Measurements from ENCODE around the gene ADD1. TPM values are rescaled to one million over a fixed set of nuclear protein-coding genes. Genes with fewer than 3 reads are reported as not detected.

Gene ADD1
- total and polyA plus RNA-seq, 2 donors, result 224 to 277 TPM

DNA sequence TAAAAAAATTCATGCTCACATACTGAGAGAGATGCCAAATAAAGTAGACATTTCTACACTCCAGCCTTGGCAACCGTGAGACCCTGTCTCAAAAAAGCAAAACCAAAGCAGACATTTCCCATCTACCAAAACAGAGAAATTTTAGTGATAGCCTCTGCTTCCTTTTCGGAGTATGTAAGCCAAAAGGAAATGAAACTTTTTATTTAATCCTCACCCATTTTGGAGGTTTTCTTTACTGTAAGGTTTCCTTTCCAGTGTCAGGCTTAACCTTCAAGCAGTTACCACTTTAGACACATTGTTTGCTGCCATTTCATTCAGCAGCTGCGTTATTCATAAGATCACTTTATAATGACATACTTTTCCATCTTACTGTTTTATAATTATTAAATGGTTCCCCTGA, 15.9 kb downstream of the ADD1 start:
- Histone ChIP-seq H3K4me3 (ENCODE audit: low read depth, low read length) (no peak overlapping the region), H3K36me3 (ENCODE audit: insufficient read depth) (no peaks in the 10 kb centered on the region), H3K4me1 (ENCODE audit: insufficient read depth) (peaks cover 2% of the 10 kb centered on the region), H3K27ac (ENCODE audit: low read depth) (peak overlapping the region; percentile 5)
- DNase-seq (ENCODE audit: extremely low spot score), result no peak
- 47% methylated on average over 3 of the region's 3 CpGs for WGBS

DNA sequence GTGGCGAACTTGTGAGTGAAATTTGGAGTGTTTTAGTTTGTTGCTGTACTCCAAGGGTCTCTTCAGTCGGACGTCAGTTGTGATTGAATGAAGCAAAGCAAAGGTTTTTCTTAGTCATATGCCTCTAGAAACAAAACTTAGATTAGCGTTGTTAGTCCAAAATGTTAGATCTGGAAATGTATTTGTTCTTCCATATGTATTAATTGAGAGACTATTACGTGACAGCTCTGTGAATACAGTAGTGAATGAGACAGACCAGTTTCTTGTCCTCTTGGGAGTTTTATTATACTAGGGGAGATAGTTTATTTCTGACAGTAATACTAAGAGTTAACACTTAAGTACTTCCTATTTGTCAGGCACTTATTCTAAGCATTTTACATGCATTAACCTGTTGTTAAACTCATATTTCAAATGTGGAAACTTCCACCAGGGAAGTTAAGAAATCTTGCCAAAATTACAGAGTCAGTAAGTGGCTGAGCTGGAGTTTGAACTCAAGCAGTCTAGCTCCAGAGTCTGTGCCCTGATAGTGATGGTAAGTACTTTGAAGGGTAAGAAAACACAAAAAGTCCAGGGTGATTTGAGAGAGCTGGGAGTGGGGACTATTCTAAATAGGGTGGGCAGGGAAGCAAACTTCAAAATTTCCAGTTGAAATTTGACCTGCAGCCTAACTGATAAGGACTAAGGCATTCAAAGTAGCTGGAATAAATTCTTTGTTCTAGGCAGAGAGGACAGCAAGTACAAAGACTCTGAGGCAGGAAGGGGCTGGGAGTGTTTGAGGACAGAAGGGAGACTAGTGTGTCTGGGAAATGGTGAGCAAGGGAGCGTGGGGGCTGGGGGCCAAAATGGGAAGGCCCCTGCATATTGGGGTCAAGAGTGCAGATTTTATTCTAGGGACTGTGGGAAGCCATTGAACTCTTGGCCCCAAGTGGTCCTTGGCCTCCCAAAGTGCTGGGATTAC, 17.0 kb downstream of the ADD1 start:
- Histone ChIP-seq H3K4me1 (ENCODE audit: insufficient read depth) (peaks cover 2% of the 10 kb centered on the region), H3K36me3 (ENCODE audit: insufficient read depth) (no peaks in the 10 kb centered on the region), H3K4me3 (ENCODE audit: low read depth, low read length) (no peak overlapping the region), H3K27ac (ENCODE audit: low read depth) (no peak overlapping the region)
- DNase-seq (ENCODE audit: extremely low spot score), result no peak
- WGBS, result 67% methylated on average over 6 of the region's 6 CpGs

DNA sequence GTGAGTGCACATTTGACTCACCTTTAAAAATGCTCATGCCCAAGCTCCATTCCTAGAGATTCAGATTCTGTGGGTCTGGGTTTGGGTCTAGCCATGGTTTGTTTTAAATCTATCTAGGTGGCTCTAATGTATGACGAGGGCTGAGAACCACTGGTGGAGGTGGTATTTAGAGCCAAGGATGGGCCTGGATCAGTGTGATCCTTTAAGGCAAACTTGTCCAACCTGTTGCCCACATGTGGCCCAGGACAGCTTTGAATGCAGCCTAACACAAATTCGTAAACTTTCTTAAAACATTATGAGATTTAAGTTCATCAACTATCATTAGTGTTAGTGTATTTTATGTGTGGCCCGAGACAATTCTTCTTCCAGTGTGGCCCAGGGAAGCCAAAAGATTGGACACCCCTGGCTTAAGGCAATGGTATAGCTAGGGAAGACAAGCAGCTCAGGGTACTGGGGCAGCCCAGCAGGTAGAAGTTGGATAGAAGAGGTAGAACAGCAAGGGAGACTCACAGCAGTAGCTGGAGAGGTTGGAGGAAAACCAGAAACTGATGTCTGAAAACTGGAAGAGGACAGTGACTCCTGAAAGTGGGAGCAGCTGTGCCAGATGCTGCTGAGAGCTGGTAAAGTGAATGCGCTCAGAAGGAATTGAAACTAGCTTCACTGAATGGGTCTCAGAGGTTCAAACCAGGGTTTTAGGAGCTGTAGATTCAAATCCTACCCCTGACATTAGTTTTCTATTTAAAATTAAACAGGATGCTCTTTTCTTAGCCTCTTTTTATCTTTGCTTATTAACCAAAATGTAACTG, 18.2 kb downstream of the ADD1 start:
- DNase-seq (ENCODE audit: extremely low spot score), result no peak
- Histone ChIP-seq H3K4me1 (ENCODE audit: insufficient read depth) (peaks cover 2% of the 10 kb centered on the region), H3K4me3 (ENCODE audit: low read depth, low read length) (no peak overlapping the region), H3K36me3 (ENCODE audit: insufficient read depth) (no peaks in the 10 kb centered on the region), H3K27ac (ENCODE audit: low read depth) (no peak overlapping the region)
- WGBS, result 69% methylated on average over 4 of the region's 4 CpGs

DNA sequence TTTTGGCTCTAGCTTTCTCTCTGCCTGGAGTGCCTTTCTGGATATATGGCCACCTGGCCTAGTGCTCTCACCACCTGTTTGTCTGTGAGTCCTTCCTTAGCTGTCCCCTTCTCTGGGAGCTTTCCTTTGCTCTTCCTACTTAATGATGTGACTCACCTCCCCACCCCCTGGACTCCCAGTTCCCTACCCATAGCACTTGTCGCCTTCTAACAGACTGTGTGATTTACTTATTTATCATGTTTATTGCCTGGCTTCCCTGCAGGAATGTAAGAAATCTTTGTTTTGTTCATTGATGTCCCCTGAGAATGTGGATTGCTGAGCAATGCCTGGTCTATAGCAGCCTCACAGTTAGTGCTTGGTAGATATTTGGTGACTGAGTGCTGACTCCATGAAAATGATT, 18.9 kb downstream of the ADD1 start:
- no peak for DNase-seq (ENCODE audit: extremely low spot score)
- peaks cover 2% of the 10 kb centered on the region for H3K4me1 ChIP-seq (ENCODE audit: insufficient read depth)
- H3K4me3 ChIP-seq (ENCODE audit: low read depth, low read length), result no peak overlapping the region
- no peaks in the 10 kb centered on the region for H3K36me3 ChIP-seq (ENCODE audit: insufficient read depth)
- 16% methylated on average over 1 of the region's 1 CpG for WGBS
- H3K27ac ChIP-seq (ENCODE audit: low read depth), result no peak overlapping the region

DNA sequence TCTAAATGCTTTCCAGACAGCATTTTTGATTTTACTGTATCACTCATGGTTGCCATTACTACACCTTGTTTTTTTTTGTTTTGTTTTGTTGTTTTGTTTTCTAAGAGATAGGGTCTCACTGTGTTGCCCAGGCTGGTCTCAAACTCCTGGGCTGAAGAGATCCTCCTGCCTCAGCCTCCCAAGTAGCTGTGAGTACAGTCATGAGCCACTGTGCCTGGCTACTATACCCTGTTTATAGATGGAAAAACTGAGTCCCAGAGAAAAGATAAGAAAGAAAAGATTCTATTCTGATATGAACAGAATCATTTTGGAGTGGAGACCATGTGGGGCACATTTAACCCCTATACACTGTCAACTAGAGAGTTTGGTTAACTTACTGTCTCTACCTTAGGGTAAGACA, 20.0 kb downstream of the ADD1 start:
- peaks cover 2% of the 10 kb centered on the region for H3K4me1 ChIP-seq (ENCODE audit: insufficient read depth)
- H3K27ac ChIP-seq (ENCODE audit: low read depth), result no peak overlapping the region
- H3K36me3 ChIP-seq (ENCODE audit: insufficient read depth), result no peaks in the 10 kb centered on the region
- H3K4me3 ChIP-seq (ENCODE audit: low read depth, low read length), result no peak overlapping the region
- DNase-seq (ENCODE audit: extremely low spot score), result no peak

DNA sequence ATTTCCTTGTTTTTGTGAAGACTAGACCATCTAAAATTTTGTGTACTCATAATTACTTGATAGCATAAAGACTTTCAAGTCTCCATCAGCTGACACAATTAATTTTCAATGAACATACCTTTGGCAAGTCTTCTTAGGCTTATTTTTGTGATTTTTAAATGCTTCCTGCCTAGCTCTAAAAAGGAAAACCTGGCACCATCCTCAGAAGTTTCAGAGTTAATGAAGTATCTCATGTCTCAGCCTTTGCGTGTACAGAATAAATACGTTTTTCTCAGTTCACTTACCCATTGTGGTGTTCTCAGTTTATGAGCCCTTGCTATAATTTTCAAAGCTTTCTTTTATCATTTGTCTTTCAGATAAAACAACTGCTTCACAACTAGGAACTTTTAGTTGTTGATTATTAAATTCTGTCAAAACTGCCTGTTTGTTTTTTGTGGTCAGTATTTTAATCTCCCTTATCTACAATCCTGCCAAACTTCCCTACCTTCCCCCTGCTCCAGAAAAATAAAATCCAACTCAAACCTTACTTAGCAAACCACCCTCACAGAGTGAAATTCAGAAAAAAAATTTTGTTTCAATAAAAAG, 21.6 kb downstream of the ADD1 start:
- WGBS, result 25% methylated on average over 2 of the region's 2 CpGs
- Histone ChIP-seq H3K4me3 (ENCODE audit: low read depth, low read length) (no peak overlapping the region), H3K27ac (ENCODE audit: low read depth) (no peak overlapping the region), H3K4me1 (ENCODE audit: insufficient read depth) (peaks cover 2% of the 10 kb centered on the region), H3K36me3 (ENCODE audit: insufficient read depth) (no peaks in the 10 kb centered on the region)
- no peak for DNase-seq (ENCODE audit: extremely low spot score)

DNA sequence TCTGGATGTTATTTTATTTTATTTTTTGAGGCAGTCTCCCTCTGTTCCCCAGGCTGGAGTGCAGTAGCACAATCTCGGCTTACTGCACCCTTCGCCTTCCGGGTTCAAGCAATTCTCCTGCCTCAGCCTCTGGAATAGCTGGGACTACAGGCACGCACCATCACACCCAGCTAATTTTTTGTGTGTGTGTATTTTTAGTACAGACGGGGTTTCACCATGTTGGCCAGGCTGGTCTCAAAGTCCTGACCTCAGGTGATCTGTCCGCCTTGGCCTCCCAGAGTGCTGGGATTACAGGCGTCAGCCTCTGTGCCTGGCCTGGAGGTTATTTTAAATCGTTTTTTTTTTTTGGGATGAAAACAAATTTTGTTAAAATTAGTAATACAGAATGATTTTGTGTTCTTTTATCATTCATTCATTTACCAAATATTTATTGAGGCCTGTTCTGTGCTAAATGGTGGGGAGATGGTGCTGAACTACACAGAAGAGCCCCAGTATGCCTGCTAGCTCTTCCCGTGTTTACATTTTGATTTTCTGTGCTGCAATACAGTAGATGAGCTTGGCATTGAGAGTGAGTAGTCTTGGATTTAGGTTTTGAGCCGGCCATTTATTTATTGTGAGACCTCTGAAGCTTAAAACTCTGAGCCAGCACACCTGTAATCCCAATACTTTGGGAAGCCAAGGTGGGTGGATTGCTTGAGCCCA, 22.7 kb downstream of the ADD1 start:
- H3K4me1 ChIP-seq (ENCODE audit: insufficient read depth), result peaks cover 2% of the 10 kb centered on the region
- H3K27ac ChIP-seq (ENCODE audit: low read depth), result no peak overlapping the region
- no peak for DNase-seq (ENCODE audit: extremely low spot score)
- H3K36me3 ChIP-seq (ENCODE audit: insufficient read depth), result no peaks in the 10 kb centered on the region
- no peak overlapping the region for H3K4me3 ChIP-seq (ENCODE audit: low read depth, low read length)
- WGBS, result 62% methylated on average over 10 of the region's 10 CpGs

DNA sequence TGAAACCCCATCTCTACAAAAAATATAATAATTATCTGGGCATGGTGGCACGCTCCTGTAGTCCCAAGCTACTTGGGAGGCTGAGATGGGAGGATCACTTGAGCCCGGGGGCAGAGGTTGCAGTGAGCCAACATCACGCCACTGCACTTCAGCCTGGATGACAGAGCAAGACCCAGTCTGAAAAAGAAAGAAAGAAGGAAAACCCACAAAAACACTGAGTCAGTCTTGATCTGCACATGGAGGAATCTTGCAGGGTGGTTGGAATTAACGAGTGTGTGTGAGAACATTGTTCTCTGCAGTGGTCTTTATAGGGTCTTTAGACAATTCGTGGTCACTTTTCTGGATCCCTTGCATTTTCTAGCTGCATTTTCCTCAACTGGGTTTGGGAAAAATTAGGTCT, 23.2 kb downstream of the ADD1 start:
- DNase-seq (ENCODE audit: extremely low spot score), result no peak
- H3K27ac ChIP-seq (ENCODE audit: low read depth), result no peak overlapping the region
- WGBS, result 85% methylated on average over 5 of the region's 5 CpGs
- H3K36me3 ChIP-seq (ENCODE audit: insufficient read depth), result no peaks in the 10 kb centered on the region
- H3K4me3 ChIP-seq (ENCODE audit: low read depth, low read length), result no peak overlapping the region
- H3K4me1 ChIP-seq (ENCODE audit: insufficient read depth), result peaks cover 2% of the 10 kb centered on the region

DNA sequence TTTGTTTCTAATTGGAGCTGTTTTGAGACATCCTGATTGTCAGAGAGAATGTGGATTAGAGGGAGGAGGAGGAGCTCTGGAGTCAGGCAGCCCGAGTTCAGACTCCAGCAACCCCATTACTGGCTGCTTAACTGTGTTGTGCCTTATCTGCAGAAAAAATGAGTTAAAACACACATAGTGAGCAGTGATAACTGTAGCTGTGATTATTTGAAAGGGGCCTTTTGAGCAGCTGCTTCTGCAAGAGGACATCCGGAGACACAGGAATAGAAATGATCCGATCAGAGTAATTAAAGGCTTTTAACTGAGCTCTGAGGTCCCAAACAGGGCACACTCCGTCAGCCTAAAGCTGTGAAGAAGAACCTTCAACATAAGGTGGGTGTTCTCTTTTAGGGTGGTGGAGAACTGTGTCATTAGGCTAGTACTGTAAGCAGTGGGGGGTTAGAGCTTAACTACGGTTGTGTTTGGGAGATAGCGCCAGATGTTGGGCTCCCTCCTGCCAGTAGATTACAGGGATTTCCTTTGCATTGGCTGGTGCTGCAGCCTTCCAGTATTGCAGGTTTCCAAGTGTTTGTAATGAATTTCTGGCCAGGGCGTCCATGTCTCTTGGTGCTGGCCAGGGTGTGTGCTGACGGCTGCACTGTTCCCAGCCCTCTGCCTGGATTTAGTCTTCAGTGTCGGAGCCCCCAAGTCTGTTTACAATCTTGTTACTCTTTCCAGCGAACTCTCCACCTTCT, 24.3 kb downstream of the ADD1 start:
- 11% methylated on average over 10 of the region's 10 CpGs for WGBS
- no peak overlapping the region for H3K4me3 ChIP-seq (ENCODE audit: low read depth, low read length)
- peaks cover 2% of the 10 kb centered on the region for H3K4me1 ChIP-seq (ENCODE audit: insufficient read depth)
- no peak for DNase-seq (ENCODE audit: extremely low spot score)
- H3K36me3 ChIP-seq (ENCODE audit: insufficient read depth), result no peaks in the 10 kb centered on the region
- H3K27ac ChIP-seq (ENCODE audit: low read depth), result no peak overlapping the region

DNA sequence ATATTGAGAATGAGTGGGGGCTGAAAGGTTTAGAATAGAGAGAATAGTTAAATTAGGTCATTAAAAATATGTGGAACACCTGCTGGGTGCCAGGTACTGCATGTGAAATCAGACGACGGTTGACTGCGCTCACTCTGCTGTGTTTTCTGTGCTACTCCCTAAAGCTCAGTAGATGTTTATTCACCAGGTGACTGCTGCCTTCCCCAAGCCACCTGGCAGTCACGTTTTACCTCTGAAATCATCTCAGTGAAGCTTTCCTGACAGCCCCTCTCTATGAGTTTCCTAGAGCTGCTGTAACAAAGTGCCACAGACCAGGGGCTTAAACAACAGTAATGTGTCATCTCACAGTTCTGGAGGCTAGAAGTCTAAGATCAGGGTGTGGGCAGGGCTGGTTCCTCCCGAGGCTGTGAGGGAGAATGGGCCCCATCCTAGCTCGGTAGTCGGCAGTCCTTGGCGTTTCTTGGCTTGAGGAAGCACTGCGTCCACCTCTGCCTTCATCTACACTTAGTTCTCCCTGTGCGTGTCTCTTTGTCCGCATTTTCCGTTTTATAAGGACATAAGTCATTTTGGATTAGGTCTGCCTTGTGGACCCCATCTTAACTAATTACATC, 25.3 kb downstream of the ADD1 start:
- peak overlapping the region; percentile 59 for H3K27ac ChIP-seq (ENCODE audit: low read depth)
- no peak for DNase-seq (ENCODE audit: extremely low spot score)
- no peak overlapping the region for H3K4me3 ChIP-seq (ENCODE audit: low read depth, low read length)
- peaks cover 2% of the 10 kb centered on the region for H3K4me1 ChIP-seq (ENCODE audit: insufficient read depth)
- 64% methylated on average over 12 of the region's 12 CpGs for WGBS
- no peaks in the 10 kb centered on the region for H3K36me3 ChIP-seq (ENCODE audit: insufficient read depth)

DNA sequence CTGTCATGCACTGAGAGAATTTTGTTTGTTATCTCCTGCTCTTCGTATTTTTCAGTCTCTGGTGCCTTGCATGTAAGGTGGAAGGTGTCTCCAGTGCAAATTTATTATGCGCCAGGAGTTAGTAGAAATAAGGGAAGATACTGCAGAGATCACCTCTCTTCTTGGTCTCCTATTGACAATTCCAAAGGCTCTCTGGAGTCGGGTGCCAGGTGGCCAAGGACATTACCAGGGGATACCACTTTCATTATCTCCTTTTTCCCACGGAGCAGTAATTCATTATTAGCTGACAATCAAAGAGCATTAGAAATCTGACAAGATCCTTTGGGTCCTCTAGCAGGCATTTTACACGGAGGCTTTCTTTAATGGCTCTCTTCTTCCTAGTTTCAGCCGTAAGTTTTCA, 26.0 kb downstream of the ADD1 start:
- 61% methylated on average over 6 of the region's 6 CpGs for WGBS
- Histone ChIP-seq H3K4me1 (ENCODE audit: insufficient read depth) (peaks cover 2% of the 10 kb centered on the region), H3K4me3 (ENCODE audit: low read depth, low read length) (no peak overlapping the region)

DNA sequence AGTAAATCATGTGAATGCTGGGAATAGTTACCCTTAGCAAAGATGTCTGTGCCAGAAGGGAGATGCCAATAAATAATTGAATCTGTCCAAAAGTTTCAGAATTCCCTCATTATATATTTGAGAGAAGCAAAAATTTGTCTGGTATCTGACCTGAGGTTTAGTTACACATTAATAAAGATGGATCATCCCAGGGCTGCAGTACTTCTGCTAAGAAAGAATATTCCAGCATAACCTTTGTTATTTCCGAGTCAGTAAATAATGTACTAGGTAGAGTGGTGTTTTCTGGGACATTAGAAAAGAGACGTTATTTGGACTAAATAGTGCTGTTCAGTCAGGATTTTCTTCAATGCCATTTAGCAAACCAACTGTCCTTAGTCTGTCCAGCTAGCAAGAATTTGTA, 26.4 kb downstream of the ADD1 start:
- H3K4me3 ChIP-seq (ENCODE audit: low read depth, low read length), result no peak overlapping the region

More for the DNA sequence above, 26.0 kb downstream of the ADD1 start:
- H3K36me3 ChIP-seq (ENCODE audit: insufficient read depth), result no peaks in the 10 kb centered on the region
- no peak for DNase-seq (ENCODE audit: extremely low spot score)
- no peak overlapping the region for H3K27ac ChIP-seq (ENCODE audit: low read depth)

More for the DNA sequence above, 26.4 kb downstream of the ADD1 start:
- Histone ChIP-seq H3K27ac (ENCODE audit: low read depth) (no peak overlapping the region), H3K4me1 (ENCODE audit: insufficient read depth) (peaks cover 2% of the 10 kb centered on the region), H3K36me3 (ENCODE audit: insufficient read depth) (no peaks in the 10 kb centered on the region)
- 59% methylated on average over 2 of the region's 2 CpGs for WGBS
- no peak for DNase-seq (ENCODE audit: extremely low spot score)
